GM23338 (cell line): ENCODE data around the gene FAM149B1. TPM values are rescaled to one million over a fixed set of nuclear protein-coding genes. Genes with fewer than 3 reads are reported as not detected.

ENCODE experiments used
- ATAC-seq: fragments of 200-7000 bp; cut with Tn5 transposase; 3 replicates; pipeline ENCODE4 v1.9.1; 2020
- DNase-seq: peaks from one replicate; pipeline ENCODE4 v3.0.0-alpha.2; 2015; ENCODE audit warnings: low spot score
- H2AFZ ChIP-seq: fragments of 200-600 bp; sonication (generic); 2 replicates; pipeline ENCODE4 v1.8.0; 2016; ENCODE audit warnings: antibody characterized with exemption, mild to moderate bottlenecking, moderate library complexity
- H3F3A ChIP-seq: fragments of 200-600 bp; sonication (generic); replicated peaks from 2 replicates; pipeline ENCODE4 v1.8.0; 2017; ENCODE audit warnings: antibody characterized with exemption, mixed run types, low read depth
- H3K27ac ChIP-seq: fragments of 200-600 bp; sonication (generic); 2 replicates; pipeline ENCODE4 v1.6.1; 2016; ENCODE audit warnings: low read depth
- H3K27me3 ChIP-seq: fragments of 200-600 bp; sonication (generic); 2 replicates; pipeline ENCODE4 v1.8.0; 2016; ENCODE audit warnings: mild to moderate bottlenecking, mixed run types, moderate library complexity; ENCODE audit not compliant: insufficient read depth
- H3K36me3 ChIP-seq: fragments of 200-600 bp; sonication (generic); 2 replicates; pipeline ENCODE4 v1.8.0; 2016; ENCODE audit warnings: mild to moderate bottlenecking; ENCODE audit not compliant: insufficient read depth
- H3K4me1 ChIP-seq: fragments of 200-600 bp; sonication (generic); 2 replicates; pipeline ENCODE4 v1.8.0; 2016; ENCODE audit warnings: mild to moderate bottlenecking, moderate library complexity; ENCODE audit not compliant: insufficient read depth
- H3K4me2 ChIP-seq: fragments of 200-600 bp; sonication (generic); 2 replicates; pipeline ENCODE4 v1.7.1; 2017; ENCODE audit warnings: mixed run types
- H3K4me3 ChIP-seq: fragments of 200-600 bp; sonication (generic); 2 replicates; pipeline ENCODE4 v1.6.1; 2016; ENCODE audit warnings: mixed run types
- H3K79me2 ChIP-seq: fragments of 200-600 bp; sonication (generic); replicated peaks from 2 replicates; pipeline ENCODE4 v1.8.0; 2017; ENCODE audit warnings: mild to moderate bottlenecking; ENCODE audit not compliant: insufficient read depth
- H3K9me2 ChIP-seq: fragments of 200-600 bp; sonication (generic); 2 replicates; pipeline ENCODE4 v1.8.0; 2017; ENCODE audit not compliant: insufficient read depth
- H4K20me1 ChIP-seq: fragments of 200-600 bp; sonication (generic); replicated peaks from 2 replicates; pipeline ENCODE4 v1.8.0; 2017; ENCODE audit warnings: mild to moderate bottlenecking; ENCODE audit not compliant: insufficient read depth
- H3K27ac Mint-ChIP-seq: 2 replicates; pipeline ENCODE4 v1.8.0; 2020; ENCODE audit warnings: inconsistent platforms, mild to moderate bottlenecking, moderate library complexity, mixed read lengths
- H3K27me3 Mint-ChIP-seq: 3 replicates; pipeline ENCODE4 v1.8.0; 2022; ENCODE audit warnings: low read depth, mild to moderate bottlenecking, moderate library complexity, mixed read lengths, inconsistent platforms; ENCODE audit not compliant: insufficient read depth, poor library complexity
- H3K36me3 Mint-ChIP-seq: 3 replicates; pipeline ENCODE4 v1.8.0; 2021; ENCODE audit warnings: low read depth, mild to moderate bottlenecking, inconsistent platforms, moderate library complexity, mixed read lengths
- H3K4me1 Mint-ChIP-seq: 3 replicates; pipeline ENCODE4 v1.8.0; 2020; ENCODE audit warnings: mild to moderate bottlenecking, inconsistent platforms, mixed read lengths
- H3K4me3 Mint-ChIP-seq: 3 replicates; pipeline ENCODE4 v1.8.0; 2021; ENCODE audit warnings: moderate library complexity, mild to moderate bottlenecking, inconsistent platforms, mixed read lengths
- H3K9me3 Mint-ChIP-seq: 3 replicates; pipeline ENCODE4 v1.8.0; 2020; ENCODE audit warnings: moderate library complexity, mild to moderate bottlenecking, inconsistent platforms, mixed read lengths
- CREB1 ChIP-seq: fragments of 250-450 bp; sonication (Bioruptor Pico); IDR thresholded peaks from 2 replicates; pipeline ENCODE4 v1.5.0; 2020; ENCODE audit warnings: low read depth, mild to moderate bottlenecking, moderate library complexity
- EZH2 ChIP-seq: fragments of 200-600 bp; sonication (generic); IDR thresholded peaks from one replicate; pipeline ENCODE4 v1.8.0; 2017; ENCODE audit warnings: antibody characterized with exemption, mild to moderate bottlenecking, low read depth; ENCODE audit not compliant: unreplicated experiment
- EZH2phosphoT487 ChIP-seq: fragments of 200-600 bp; sonication (generic); IDR thresholded peaks from one replicate; pipeline ENCODE4 v1.8.1; 2018; ENCODE audit warnings: antibody characterized with exemption; ENCODE audit not compliant: unreplicated experiment
- JUNB ChIP-seq: IDR thresholded peaks from one replicate; pipeline ENCODE4 v1.6.1; 2016; ENCODE audit warnings: antibody characterized with exemption; ENCODE audit not compliant: unreplicated experiment
- NANOG ChIP-seq: IDR thresholded peaks from 2 replicates; pipeline ENCODE4 v1.6.1; 2016; ENCODE audit warnings: antibody characterized with exemption, borderline replicate concordance
- POLR2AphosphoS5 ChIP-seq: IDR thresholded peaks from 2 replicates; pipeline ENCODE4 v1.6.1; 2016; ENCODE audit warnings: antibody characterized with exemption, low read depth
- STAT1 ChIP-seq: IDR thresholded peaks from one replicate; pipeline ENCODE4 v1.6.1; 2016; ENCODE audit warnings: antibody characterized with exemption; ENCODE audit not compliant: unreplicated experiment
- ZNF114 ChIP-seq: fragments of 250-450 bp; sonication (Bioruptor Pico); IDR thresholded peaks from 2 replicates; pipeline ENCODE4 v1.5.0; 2020; ENCODE audit warnings: mild to moderate bottlenecking, moderate library complexity
- ZNF331 ChIP-seq: fragments of 250-450 bp; sonication (Bioruptor Pico); IDR thresholded peaks from 2 replicates; pipeline ENCODE4 v1.5.0; 2020; ENCODE audit warnings: low read depth, mild to moderate bottlenecking, moderate library complexity
- polyA plus RNA-seq: library from polyadenylated mRNA; unstranded; fragments of >200 nt; fragmentation: Nextera tagmentation; extraction: Ambion mirVana; gene quantifications from 2 replicates; pipeline ENCODE4 v1.2.1, GENCODE V29; 2016
- total RNA-seq: library from RNA; depleted of rRNA; stranded (reverse); fragments of >200 nt; shearing (Covaris generic); gene quantifications from 2 replicates; pipeline ENCODE4 v1.2.3, GENCODE V29; 2014
- TF ChIP-seq, protein P1 (sequence below): IDR thresholded peaks from 2 replicates; pipeline ENCODE4 v1.6.1; 2016; ENCODE audit warnings: antibody characterized with exemption
- TF ChIP-seq, protein P2 (sequence below), 2 experiments: fragments of 200-600 bp in 1 of 2; sonication (generic) in 1 of 2; conservative IDR thresholded peaks; 2 replicates each; pipeline versions ENCODE4 v1.5.1 to v1.6.1; 2016 to 2017; ENCODE audit warnings: antibody characterized with exemption in 2 of 2, low read depth in 2 of 2, mild to moderate bottlenecking in 2 of 2, moderate library complexity in 1 of 2
- TF ChIP-seq, protein P3 (sequence below): fragments of 250-450 bp; sonication (Bioruptor Pico); IDR thresholded peaks from 2 replicates; pipeline ENCODE4 v1.5.0; 2020; ENCODE audit warnings: mild to moderate bottlenecking, moderate library complexity
- TF ChIP-seq, protein P4 (sequence below): IDR thresholded peaks from one replicate; pipeline ENCODE4 v1.6.1; 2018; ENCODE audit warnings: antibody characterized with exemption; ENCODE audit not compliant: unreplicated experiment

Gene FAM149B1
- total and polyA plus RNA-seq, 2 experiments from 2014 or later: 11.2 to 19.3 TPM

DNA sequence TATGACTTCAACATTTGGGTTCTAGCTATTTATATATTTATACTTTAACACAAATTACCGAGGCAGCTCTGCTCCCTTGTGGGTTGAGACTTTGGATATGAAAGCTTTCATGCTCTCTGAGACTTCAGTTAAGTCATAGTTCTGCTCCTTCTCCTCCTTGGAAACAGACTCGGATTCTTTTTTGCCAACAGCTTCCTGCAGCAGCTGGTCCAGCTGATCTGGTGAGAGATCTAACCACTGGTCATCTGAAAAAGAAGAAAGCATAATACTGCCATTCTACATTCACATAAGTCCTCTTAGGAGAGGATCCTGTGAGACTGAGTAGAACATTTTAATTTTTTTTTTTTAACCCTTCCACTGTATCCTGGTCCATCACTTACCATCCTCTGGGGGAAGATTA is 28.7 kb upstream of the FAM149B1 start:
- no peak overlapping the region for H3K4me2 ChIP-seq
- H3K36me3 ChIP-seq: peaks cover 28% of the 10 kb centered on the region
- no peaks in the 10 kb centered on the region for H3K4me1 Mint-ChIP-seq
- H3K79me2 ChIP-seq: no peaks in the 10 kb centered on the region
- H3K4me1 ChIP-seq: no peaks in the 10 kb centered on the region
- no peaks in the 10 kb centered on the region for H3K27me3 ChIP-seq
- TF ChIP-seq EZH2 (no peak), ZNF114 (CRISPR knock-in tag) (no peak), JUNB (no peak), EZH2phosphoT487 (no peak), CREB1 (no peak), ZNF331 (CRISPR knock-in tag) (no peak), NANOG (no peak), POLR2AphosphoS5 (no peak), STAT1 (no peak)
- TF ChIP-seq, protein P1, sequence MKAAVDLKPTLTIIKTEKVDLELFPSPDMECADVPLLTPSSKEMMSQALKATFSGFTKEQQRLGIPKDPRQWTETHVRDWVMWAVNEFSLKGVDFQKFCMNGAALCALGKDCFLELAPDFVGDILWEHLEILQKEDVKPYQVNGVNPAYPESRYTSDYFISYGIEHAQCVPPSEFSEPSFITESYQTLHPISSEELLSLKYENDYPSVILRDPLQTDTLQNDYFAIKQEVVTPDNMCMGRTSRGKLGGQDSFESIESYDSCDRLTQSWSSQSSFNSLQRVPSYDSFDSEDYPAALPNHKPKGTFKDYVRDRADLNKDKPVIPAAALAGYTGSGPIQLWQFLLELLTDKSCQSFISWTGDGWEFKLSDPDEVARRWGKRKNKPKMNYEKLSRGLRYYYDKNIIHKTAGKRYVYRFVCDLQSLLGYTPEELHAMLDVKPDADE: no peak
- TF ChIP-seq, protein P2, sequence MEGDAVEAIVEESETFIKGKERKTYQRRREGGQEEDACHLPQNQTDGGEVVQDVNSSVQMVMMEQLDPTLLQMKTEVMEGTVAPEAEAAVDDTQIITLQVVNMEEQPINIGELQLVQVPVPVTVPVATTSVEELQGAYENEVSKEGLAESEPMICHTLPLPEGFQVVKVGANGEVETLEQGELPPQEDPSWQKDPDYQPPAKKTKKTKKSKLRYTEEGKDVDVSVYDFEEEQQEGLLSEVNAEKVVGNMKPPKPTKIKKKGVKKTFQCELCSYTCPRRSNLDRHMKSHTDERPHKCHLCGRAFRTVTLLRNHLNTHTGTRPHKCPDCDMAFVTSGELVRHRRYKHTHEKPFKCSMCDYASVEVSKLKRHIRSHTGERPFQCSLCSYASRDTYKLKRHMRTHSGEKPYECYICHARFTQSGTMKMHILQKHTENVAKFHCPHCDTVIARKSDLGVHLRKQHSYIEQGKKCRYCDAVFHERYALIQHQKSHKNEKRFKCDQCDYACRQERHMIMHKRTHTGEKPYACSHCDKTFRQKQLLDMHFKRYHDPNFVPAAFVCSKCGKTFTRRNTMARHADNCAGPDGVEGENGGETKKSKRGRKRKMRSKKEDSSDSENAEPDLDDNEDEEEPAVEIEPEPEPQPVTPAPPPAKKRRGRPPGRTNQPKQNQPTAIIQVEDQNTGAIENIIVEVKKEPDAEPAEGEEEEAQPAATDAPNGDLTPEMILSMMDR (conservative IDR thresholded peaks at IDR 0.05; ENCODE audit: low read depth in 2 of 2): no peak
- TF ChIP-seq, protein P3, sequence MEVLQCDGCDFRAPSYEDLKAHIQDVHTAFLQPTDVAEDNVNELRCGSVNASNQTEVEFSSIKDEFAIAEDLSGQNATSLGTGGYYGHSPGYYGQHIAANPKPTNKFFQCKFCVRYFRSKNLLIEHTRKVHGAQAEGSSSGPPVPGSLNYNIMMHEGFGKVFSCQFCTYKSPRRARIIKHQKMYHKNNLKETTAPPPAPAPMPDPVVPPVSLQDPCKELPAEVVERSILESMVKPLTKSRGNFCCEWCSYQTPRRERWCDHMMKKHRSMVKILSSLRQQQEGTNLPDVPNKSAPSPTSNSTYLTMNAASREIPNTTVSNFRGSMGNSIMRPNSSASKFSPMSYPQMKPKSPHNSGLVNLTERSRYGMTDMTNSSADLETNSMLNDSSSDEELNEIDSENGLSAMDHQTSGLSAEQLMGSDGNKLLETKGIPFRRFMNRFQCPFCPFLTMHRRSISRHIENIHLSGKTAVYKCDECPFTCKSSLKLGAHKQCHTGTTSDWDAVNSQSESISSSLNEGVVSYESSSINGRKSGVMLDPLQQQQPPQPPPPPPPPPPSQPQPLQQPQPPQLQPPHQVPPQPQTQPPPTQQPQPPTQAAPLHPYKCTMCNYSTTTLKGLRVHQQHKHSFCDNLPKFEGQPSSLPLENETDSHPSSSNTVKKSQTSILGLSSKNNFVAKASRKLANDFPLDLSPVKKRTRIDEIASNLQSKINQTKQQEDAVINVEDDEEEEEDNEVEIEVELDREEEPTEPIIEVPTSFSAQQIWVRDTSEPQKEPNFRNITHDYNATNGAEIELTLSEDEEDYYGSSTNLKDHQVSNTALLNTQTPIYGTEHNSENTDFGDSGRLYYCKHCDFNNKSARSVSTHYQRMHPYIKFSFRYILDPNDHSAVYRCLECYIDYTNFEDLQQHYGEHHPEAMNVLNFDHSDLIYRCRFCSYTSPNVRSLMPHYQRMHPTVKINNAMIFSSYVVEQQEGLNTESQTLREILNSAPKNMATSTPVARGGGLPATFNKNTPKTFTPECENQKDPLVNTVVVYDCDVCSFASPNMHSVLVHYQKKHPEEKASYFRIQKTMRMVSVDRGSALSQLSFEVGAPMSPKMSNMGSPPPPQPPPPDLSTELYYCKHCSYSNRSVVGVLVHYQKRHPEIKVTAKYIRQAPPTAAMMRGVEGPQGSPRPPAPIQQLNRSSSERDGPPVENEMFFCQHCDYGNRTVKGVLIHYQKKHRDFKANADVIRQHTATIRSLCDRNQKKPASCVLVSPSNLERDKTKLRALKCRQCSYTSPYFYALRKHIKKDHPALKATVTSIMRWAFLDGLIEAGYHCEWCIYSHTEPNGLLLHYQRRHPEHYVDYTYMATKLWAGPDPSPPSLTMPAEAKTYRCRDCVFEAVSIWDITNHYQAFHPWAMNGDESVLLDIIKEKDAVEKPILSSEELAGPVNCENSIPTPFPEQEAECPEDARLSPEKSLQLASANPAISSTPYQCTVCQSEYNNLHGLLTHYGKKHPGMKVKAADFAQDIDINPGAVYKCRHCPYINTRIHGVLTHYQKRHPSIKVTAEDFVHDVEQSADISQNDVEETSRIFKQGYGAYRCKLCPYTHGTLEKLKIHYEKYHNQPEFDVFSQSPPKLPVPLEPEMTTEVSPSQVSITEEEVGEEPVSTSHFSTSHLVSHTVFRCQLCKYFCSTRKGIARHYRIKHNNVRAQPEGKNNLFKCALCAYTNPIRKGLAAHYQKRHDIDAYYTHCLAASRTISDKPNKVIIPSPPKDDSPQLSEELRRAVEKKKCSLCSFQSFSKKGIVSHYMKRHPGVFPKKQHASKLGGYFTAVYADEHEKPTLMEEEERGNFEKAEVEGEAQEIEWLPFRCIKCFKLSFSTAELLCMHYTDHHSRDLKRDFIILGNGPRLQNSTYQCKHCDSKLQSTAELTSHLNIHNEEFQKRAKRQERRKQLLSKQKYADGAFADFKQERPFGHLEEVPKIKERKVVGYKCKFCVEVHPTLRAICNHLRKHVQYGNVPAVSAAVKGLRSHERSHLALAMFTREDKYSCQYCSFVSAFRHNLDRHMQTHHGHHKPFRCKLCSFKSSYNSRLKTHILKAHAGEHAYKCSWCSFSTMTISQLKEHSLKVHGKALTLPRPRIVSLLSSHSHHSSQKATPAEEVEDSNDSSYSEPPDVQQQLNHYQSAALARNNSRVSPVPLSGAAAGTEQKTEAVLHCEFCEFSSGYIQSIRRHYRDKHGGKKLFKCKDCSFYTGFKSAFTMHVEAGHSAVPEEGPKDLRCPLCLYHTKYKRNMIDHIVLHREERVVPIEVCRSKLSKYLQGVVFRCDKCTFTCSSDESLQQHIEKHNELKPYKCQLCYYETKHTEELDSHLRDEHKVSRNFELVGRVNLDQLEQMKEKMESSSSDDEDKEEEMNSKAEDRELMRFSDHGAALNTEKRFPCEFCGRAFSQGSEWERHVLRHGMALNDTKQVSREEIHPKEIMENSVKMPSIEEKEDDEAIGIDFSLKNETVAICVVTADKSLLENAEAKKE (CRISPR knock-in tag): no peak
- TF ChIP-seq, protein P4, sequence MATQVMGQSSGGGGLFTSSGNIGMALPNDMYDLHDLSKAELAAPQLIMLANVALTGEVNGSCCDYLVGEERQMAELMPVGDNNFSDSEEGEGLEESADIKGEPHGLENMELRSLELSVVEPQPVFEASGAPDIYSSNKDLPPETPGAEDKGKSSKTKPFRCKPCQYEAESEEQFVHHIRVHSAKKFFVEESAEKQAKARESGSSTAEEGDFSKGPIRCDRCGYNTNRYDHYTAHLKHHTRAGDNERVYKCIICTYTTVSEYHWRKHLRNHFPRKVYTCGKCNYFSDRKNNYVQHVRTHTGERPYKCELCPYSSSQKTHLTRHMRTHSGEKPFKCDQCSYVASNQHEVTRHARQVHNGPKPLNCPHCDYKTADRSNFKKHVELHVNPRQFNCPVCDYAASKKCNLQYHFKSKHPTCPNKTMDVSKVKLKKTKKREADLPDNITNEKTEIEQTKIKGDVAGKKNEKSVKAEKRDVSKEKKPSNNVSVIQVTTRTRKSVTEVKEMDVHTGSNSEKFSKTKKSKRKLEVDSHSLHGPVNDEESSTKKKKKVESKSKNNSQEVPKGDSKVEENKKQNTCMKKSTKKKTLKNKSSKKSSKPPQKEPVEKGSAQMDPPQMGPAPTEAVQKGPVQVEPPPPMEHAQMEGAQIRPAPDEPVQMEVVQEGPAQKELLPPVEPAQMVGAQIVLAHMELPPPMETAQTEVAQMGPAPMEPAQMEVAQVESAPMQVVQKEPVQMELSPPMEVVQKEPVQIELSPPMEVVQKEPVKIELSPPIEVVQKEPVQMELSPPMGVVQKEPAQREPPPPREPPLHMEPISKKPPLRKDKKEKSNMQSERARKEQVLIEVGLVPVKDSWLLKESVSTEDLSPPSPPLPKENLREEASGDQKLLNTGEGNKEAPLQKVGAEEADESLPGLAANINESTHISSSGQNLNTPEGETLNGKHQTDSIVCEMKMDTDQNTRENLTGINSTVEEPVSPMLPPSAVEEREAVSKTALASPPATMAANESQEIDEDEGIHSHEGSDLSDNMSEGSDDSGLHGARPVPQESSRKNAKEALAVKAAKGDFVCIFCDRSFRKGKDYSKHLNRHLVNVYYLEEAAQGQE: no peak
- H3K4me3 ChIP-seq: no peak overlapping the region
- H3K27me3 Mint-ChIP-seq: no peaks in the 10 kb centered on the region
- H3K36me3 Mint-ChIP-seq: peaks cover 57% of the 10 kb centered on the region
- no peak overlapping the region for H3K27ac ChIP-seq
- no peaks in the 10 kb centered on the region for H3K9me2 ChIP-seq
- peaks cover 7% of the 10 kb centered on the region for H4K20me1 ChIP-seq
- no peak overlapping the region for H3K4me3 Mint-ChIP-seq
- ATAC-seq (no peak), DNase-seq (no peak)
- no peak overlapping the region for H2AFZ ChIP-seq
- no peaks in the 10 kb centered on the region for H3F3A ChIP-seq
- H3K9me3 Mint-ChIP-seq: no peaks in the 10 kb centered on the region
- H3K27ac Mint-ChIP-seq: no peak overlapping the region
